ENCODE measurements around the gene ARID2. TPM values are rescaled to one million over a fixed set of nuclear protein-coding genes. Genes with fewer than 3 reads are reported as not detected.

The ARID2 gene
- total RNA-seq, 1 donor from 2014 or later = 30.2 TPM

GRCh38 chr12:45877069-45877468 is 147.6 kb downstream of the ARID2 start:
- H3K27me3 ChIP-seq = no peaks in the 10 kb centered on the region
- no peaks in the 10 kb centered on the region for H3K9me3 ChIP-seq
- no peak for ATAC-seq
- peaks cover 26% of the 10 kb centered on the region for H3K36me3 ChIP-seq
- H3K4me1 ChIP-seq = peaks cover 19% of the 10 kb centered on the region
- no peak for DNase-seq
- H3K27ac ChIP-seq = no peak overlapping the region
- TF ChIP-seq, protein P1, sequence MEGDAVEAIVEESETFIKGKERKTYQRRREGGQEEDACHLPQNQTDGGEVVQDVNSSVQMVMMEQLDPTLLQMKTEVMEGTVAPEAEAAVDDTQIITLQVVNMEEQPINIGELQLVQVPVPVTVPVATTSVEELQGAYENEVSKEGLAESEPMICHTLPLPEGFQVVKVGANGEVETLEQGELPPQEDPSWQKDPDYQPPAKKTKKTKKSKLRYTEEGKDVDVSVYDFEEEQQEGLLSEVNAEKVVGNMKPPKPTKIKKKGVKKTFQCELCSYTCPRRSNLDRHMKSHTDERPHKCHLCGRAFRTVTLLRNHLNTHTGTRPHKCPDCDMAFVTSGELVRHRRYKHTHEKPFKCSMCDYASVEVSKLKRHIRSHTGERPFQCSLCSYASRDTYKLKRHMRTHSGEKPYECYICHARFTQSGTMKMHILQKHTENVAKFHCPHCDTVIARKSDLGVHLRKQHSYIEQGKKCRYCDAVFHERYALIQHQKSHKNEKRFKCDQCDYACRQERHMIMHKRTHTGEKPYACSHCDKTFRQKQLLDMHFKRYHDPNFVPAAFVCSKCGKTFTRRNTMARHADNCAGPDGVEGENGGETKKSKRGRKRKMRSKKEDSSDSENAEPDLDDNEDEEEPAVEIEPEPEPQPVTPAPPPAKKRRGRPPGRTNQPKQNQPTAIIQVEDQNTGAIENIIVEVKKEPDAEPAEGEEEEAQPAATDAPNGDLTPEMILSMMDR (IDR thresholded peaks at IDR 0.05) = no peak
- H3K4me3 ChIP-seq = no peak overlapping the region
- intact Hi-C loops (cut with DNase I) = no loop called here

DNA sequence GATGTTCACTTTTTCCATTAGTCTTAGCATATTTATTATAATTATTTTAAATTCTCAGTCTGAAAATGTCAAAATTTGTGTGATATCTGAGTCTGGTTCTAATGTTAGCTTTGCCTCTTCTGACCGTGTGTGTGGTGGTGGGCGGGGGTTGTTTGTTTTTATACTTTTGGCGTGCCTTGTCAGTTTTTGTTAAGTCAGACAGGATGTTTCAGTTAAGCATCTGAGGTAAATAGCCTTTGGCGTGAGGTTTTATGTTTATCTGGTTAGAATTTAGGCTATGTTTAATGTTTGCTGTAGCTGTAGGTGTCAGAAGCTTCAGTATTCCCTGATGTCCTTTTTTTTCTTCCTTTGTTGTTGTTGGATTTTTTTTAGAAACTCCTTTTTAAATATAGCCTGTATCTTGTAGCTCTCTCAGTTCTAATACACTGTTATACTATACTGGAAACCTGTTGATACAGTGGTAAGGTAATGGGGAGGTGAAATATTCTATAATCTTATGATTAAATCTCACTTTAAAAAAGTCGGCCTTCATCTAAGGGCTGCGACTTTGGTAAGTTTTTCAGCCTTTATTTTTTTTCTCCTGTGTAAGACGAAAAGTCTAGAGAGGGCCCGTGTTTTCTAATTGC is 149.2 kb downstream of the ARID2 start:
- DNase-seq (no peak), ATAC-seq (no peak)
- Histone ChIP-seq H3K36me3 (peaks cover 16% of the 10 kb centered on the region), H3K4me3 (no peak overlapping the region), H3K4me1 (peaks cover 19% of the 10 kb centered on the region), H3K27me3 (no peaks in the 10 kb centered on the region), H3K9me3 (no peaks in the 10 kb centered on the region), H3K27ac (peak overlapping the region; percentile 59)
- intact Hi-C loops (cut with DNase I) = no loop called here
- TF ChIP-seq, protein P1 (IDR thresholded peaks at IDR 0.05) = no peak

DNA sequence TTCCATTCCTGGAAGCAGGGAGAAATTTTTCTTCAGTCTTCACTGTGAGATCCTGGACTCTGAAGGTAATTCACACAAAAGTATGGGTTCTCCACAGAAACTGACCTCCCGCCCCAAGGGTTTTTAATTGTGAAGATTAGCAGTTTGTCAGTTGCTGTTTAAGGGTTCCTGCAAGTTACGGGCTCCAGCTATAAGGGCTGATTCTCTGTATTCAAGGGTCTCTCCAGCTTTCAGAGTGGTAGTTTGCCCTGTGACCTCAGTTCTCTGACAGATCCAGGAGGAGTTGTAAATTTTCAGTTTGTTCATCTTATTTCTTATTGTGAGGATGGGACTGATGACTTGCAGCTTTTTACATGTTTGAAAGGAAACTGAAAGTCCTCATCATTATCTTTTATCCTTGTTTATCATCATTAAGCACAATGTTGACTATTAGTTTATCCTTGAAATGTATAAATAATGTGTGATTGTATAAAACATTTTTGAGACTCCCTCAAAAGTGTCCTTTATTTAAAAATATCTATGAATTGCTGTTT is 149.9 kb downstream of the ARID2 start:
- Histone ChIP-seq H3K9me3 (no peaks in the 10 kb centered on the region), H3K4me3 (no peak overlapping the region), H3K27me3 (no peaks in the 10 kb centered on the region), H3K4me1 (peaks cover 19% of the 10 kb centered on the region), H3K36me3 (peaks cover 10% of the 10 kb centered on the region), H3K27ac (peak overlapping the region; percentile 59)
- TF ChIP-seq, protein P1 (IDR thresholded peaks at IDR 0.05) = no peak
- DNase-seq (no peak), ATAC-seq (no peak)
- intact Hi-C loops (cut with DNase I) = no loop called here

DNA sequence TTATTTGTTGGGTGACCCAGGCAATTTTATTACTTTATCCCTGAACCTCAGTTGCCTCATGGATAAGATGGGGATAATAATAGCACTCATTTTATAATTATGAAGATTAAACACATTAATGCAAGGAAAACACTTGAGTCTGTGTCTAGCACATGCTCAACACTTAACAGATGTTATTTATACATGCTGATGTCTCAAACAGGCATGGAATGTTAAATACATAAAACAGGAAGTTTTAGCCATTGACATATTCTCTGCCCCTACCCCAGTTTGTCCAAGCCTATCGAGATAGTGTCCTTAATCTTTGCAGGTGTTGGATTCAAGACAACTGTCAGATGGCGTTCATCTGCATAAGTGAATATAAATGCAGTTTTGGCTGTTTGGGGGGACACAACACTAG is 151.0 kb downstream of the ARID2 start:
- H3K27ac ChIP-seq = no peak overlapping the region

GRCh38 chr12:45883187-45883586 is 153.7 kb downstream of the ARID2 start:
- intact Hi-C loops (cut with DNase I) = no loop called here
- peaks cover 19% of the 10 kb centered on the region for H3K4me1 ChIP-seq
- H3K36me3 ChIP-seq = peaks cover 18% of the 10 kb centered on the region
- no peak overlapping the region for H3K27ac ChIP-seq
- ATAC-seq = no peak
- H3K4me3 ChIP-seq = no peak overlapping the region
- TF ChIP-seq, protein P1 (IDR thresholded peaks at IDR 0.05) = no peak
- no peak for DNase-seq
- no peaks in the 10 kb centered on the region for H3K9me3 ChIP-seq
- H3K27me3 ChIP-seq = no peaks in the 10 kb centered on the region

More for the DNA sequence above, 151.0 kb downstream of the ARID2 start:
- intact Hi-C loops (cut with DNase I) = no loop called here
- no peaks in the 10 kb centered on the region for H3K9me3 ChIP-seq
- TF ChIP-seq, protein P1 (IDR thresholded peaks at IDR 0.05) = no peak
- peaks cover 12% of the 10 kb centered on the region for H3K36me3 ChIP-seq
- DNase-seq (no peak), ATAC-seq (no peak)
- peaks cover 19% of the 10 kb centered on the region for H3K4me1 ChIP-seq
- no peak overlapping the region for H3K4me3 ChIP-seq
- no peaks in the 10 kb centered on the region for H3K27me3 ChIP-seq

All from upper lobe of right lung (tissue), 1 donor.